GM19397 (cell line): Measurements from ENCODE around the gene SLC36A4.
"Not testable (repeated sequence)": the region's sequence is repeated elsewhere in the genome, so short reads cannot be mapped to it uniquely, and the experiment has no call there.

Experiments used
- ATAC-seq: cut with Tn5 transposase; IDR thresholded peaks from one replicate; pipeline ENCODE4 v1.9.1; 2021; ENCODE audit warnings: mild to moderate bottlenecking, moderate library complexity; ENCODE audit not compliant: unreplicated experiment

SLC36A4 gene

GRCh38 chr11:93194673-93195291, 3.0 kb downstream of the SLC36A4 start:
- no peak for ATAC-seq

GRCh38 chr11:93193731-93194130, 4.1 kb downstream of the SLC36A4 start:
- no peak for ATAC-seq

- no peak for ATAC-seq
Measured at GRCh38 chr11:93192163-93192562, 5.6 kb downstream of the SLC36A4 start.

GRCh38 chr11:93189462-93189861, 8.3 kb downstream of the SLC36A4 start:
- no peak for ATAC-seq

GRCh38 chr11:93188726-93189125, 9.1 kb downstream of the SLC36A4 start:
- no peak for ATAC-seq

GRCh38 chr11:93187290-93187689, 10.5 kb downstream of the SLC36A4 start:
- no peak for ATAC-seq

- ATAC-seq, result not testable (repeated sequence)
Measured at GRCh38 chr11:93177891-93178290, 19.9 kb downstream of the SLC36A4 start.

GRCh38 chr11:93169950-93170561, 27.7 kb downstream of the SLC36A4 start:
- ATAC-seq, result no peak

- ATAC-seq, result no peak
Measured at GRCh38 chr11:93169143-93169542, 28.6 kb downstream of the SLC36A4 start.

GRCh38 chr11:93166862-93167261, 30.9 kb downstream of the SLC36A4 start:
- no peak for ATAC-seq

- no peak for ATAC-seq
Measured at GRCh38 chr11:93166194-93166593, 31.6 kb downstream of the SLC36A4 start.

GRCh38 chr11:93160808-93161207, 37.0 kb downstream of the SLC36A4 start:
- no peak for ATAC-seq

GRCh38 chr11:93160156-93160555, 37.6 kb downstream of the SLC36A4 start:
- ATAC-seq, result no peak

- ATAC-seq, result no peak
Measured at GRCh38 chr11:93159721-93160120, 38.1 kb downstream of the SLC36A4 start.

- ATAC-seq, result no peak
Measured at GRCh38 chr11:93155738-93156137, 42.1 kb downstream of the SLC36A4 start.

GRCh38 chr11:93145390-93145915, 52.3 kb downstream of the SLC36A4 start:
- ATAC-seq, result no peak

- no peak for ATAC-seq
Measured at GRCh38 chr11:93143800-93144199, 54.0 kb downstream of the SLC36A4 start.

- no peak for ATAC-seq
Measured at GRCh38 chr11:93143186-93143585, 54.6 kb downstream of the SLC36A4 start.

GRCh38 chr11:93133488-93134109, 64.2 kb downstream of the SLC36A4 start:
- ATAC-seq, result no peak

- ATAC-seq, result no peak
Measured at GRCh38 chr11:93132836-93133235, 65.0 kb downstream of the SLC36A4 start.

- ATAC-seq, result no peak
Measured at GRCh38 chr11:93131709-93132108, 66.1 kb downstream of the SLC36A4 start.

GRCh38 chr11:93128574-93128973, 69.2 kb downstream of the SLC36A4 start:
- no peak for ATAC-seq
